Kasumi-1 (cell line): ENCODE results near the gene DLL3.

Experiments used
- DNase-seq, 2 experiments: peaks; one replicate each; lab custom pipeline; 2025; lab: John Stamatoyannopoulos, UW

Gene DLL3

DNA sequence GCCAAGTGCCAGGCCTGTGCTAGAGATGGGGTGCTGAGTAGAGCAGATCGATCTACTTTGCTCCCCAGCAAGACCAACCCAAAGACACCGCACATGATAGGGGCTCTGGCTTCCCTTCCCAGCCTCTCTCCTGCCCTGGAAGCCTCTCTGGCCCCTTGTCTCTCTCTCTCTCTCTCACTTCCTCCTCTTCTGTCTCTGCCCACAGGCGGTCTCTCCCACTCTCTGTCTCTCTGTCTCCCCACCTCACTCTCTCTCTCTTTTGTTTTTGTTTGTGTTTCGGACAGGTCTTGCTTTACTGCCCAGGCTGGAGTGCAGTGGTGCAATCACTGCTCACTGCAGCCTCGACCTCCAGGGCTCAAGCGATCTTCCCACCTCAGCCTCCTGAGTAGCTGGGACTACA, 17.5 kb downstream of the DLL3 start:
- DNase-seq = no peak

GRCh38 chr19:39517432-39517831, 18.7 kb downstream of the DLL3 start:
- no peak for DNase-seq

DNA sequence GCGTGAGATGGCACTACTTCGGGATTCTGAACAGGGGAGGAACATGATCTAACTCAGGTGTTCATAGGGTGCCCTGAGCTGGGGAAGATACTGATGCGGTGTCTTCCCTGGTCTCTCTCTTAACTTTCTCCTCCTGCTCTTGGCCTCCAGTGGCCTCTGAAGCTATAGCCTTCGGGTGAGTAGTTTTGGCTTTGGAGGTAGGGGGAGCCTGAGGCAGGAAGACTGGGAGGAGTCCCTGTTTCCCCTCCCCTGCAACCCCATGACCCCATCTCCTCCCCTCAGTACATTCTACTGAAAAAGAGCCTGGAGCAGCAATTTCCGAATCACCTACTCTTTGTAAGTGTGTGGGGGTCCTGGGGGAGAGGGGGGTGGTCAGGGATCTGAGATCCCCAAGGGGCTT, 19.7 kb downstream of the DLL3 start:
- no peak for DNase-seq

DNA sequence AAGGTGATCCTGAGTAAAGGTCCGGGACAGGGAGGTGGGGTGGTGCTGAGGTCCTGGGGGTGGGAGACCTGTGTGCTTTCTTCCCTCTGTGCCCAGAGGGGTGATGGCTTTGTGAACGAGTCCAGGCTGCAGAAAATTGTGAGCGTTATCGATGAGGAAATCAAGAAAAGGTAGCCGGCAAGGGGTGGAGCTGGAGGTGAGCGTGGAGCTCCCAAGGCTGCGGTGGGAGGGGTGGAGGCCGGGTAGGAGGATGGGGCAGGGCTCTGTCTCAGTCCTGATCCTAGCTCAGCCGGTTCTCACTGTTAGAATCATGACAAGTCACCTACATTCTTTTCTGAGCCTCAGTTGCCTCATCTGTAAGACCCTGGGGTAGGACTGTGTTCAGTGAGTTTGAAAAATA, 20.2 kb downstream of the DLL3 start:
- no peak for DNase-seq

- DNase-seq = no peak
Observed at GRCh38 chr19:39520541-39521484, 22.1 kb downstream of the DLL3 start.

GRCh38 chr19:39524495-39524894, 25.7 kb downstream of the DLL3 start:
- DNase-seq = no peak

DNA sequence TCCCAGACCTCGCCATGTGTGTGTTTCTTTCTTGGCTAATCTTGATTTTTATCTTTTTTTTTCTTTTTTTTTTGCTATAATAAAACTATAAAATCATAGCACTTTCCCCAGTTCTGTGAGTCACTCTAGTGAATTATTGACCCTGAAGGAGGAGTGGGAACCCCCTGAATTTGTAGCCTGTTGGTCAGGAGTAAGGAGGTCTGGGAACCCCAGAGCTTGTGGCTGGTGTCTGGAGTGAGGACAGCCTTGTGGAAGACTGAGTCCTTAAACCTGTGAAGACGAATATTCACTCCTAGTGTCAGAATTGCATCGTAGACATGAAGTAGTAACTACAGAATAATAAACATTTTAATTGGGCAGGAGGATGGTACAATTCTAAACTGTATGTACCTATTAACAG, 26.5 kb downstream of the DLL3 start:
- DNase-seq = no peak

GRCh38 chr19:39531834-39532232, 33.1 kb downstream of the DLL3 start:
- DNase-seq = peak in 1 of 2 experiments; percentile 49

GRCh38 chr19:39532233-39533002, 33.7 kb downstream of the DLL3 start, which contains the start of gene EID2B:
TSS of gene EID2B (minus strand) at chr19:39532852. CDS start at chr19:39532802, 50 bp downstream.
- DNase-seq = peak; percentile 94 to 96

GRCh38 chr19:39533003-39533512, 34.3 kb downstream of the DLL3 start:
- no peak for DNase-seq

DNA sequence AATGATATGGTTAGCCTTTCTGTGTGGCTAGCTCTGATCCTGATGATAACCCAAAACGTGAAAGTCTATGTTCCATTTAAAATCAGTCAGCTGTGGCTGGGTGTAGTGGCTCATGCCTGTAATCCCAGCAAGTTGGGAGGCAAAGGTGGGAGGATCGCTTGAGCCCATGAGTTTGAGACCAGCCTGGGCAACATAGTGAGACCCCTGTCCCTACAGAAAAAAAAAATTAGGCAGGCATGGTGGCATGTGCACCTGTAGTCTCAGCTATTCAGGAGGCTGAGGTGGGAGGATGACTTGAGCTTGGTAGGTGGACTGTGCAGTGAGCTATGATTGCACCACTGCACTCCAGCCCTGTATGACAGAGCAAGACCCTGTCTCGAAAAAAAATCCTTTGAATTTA, 35.0 kb downstream of the DLL3 start:
- DNase-seq = no peak

GRCh38 chr19:39539165-39539517, 40.4 kb downstream of the DLL3 start:
- peak in 1 of 2 experiments; percentile 45 for DNase-seq

- DNase-seq = peak; percentile 95
Observed at GRCh38 chr19:39539518-39540332, 41.0 kb downstream of the DLL3 start, which contains the start of gene EID2. TSS of gene EID2 (minus strand) at chr19:39540161. CDS start at chr19:39540079, 82 bp downstream.

GRCh38 chr19:39540333-39540673, 41.6 kb downstream of the DLL3 start:
- DNase-seq = no peak

- no peak for DNase-seq
Observed at GRCh38 chr19:39542206-39542605, 43.5 kb downstream of the DLL3 start.

- DNase-seq = no peak
Observed at GRCh38 chr19:39543477-39543857, 44.7 kb downstream of the DLL3 start.

DNA sequence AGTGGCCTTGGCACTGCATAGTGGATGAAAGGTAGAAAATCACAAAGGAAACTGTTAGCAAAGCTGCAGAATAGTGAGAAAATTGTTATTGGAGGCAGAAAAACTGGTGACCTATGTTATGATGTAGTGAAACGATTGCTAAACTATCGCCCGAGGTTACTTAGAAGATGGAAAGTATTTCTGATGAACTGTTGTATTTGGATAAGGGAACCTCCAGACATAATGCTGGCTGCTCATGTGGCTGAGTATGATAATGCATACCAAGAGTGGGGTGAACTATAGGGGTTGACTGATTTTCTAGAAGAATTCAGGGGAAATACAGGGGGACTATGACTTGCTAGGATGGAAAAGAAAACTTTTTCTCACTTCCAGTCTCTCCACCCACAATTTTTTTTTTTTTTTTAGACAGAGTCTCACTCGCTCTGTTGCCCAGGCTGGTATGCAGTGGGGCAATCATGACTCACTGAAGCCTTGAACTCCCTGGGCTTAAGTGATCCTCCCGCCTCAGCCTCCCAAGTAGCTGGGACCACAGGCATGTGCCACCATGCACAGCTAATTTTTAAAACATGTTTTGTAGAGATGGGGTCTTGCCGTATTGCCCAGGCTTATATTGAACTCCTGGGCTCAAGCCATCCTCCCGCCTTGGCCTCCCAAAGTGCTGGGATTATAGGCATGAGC, 45.6 kb downstream of the DLL3 start:
- DNase-seq = no peak

- DNase-seq = peak; percentile 2 to 5
Observed at GRCh38 chr19:39544911-39545310, 46.2 kb downstream of the DLL3 start.

GRCh38 chr19:39546599-39546998, 47.9 kb downstream of the DLL3 start:
- DNase-seq = no peak

DNA sequence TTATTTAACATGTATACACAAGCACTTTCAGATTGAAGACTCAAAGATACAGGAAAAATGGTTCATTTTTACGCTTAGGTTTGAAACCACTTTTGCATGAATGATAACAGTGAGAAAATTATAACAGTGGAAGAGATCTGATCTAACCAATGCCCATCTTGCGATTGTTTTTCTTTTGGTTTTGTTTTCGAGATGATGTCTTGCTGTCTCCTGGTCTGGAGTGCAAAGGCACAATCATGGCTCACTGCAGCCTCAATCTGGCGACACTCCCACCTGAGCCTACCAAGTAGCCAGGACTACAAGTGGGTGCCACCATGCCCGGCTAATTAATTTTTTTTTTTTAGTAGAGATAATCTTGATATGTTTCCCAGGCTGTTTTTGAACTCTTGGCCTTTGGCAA, 51.5 kb downstream of the DLL3 start:
- DNase-seq = no peak

DNA sequence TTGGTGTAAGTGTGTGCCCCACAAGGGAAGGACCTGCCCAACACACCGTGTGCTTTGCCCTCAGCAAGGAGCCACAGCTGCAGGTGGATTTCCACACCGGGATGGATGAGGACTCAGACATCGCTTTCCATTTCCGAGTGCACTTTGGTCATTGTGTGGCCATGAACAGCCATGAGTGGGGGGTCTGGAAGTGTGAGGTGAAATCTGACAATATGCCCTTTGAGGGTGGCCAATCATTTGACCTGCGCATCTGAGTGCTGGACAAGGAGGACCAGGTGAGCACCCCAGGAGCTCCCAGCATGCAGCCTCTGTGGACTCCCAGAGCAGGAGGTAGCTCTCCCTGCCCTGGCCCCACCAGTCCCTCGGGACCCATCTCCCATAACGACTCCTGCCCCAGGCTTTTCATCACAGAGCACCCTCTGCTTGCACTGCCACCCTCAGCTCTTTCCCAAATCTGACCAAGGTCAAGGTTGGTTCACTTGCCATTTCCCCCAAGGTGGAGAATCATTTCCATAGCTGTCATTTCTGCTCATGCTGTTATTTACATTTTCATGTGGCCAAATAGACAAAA, 54.4 kb downstream of the DLL3 start:
- no peak for DNase-seq
